ENCODE results near the gene BMP6. TPM values are rescaled to one million over a fixed set of nuclear protein-coding genes. Genes with fewer than 3 reads are reported as not detected.

BMP6 gene
- polyA plus RNA-seq, 2 of the 4 experiments (the other 2 are of a cell fraction): 8.4 to 23.0 TPM

GRCh38 chr6:7899101-7899888 is 173.4 kb downstream of the BMP6 start:
- peak; percentile 72 to 75; a peak in 5 of 6 replicates for ATAC-seq
- ChIA-PET CTCF (interaction anchor here (0.8 to 1.5 kb wide), 6 partner anchors 10 to 176 kb away, joined by 3 to 6 read pairs (median 4); no protein-coding TSS in a partner anchor), POLR2A (no interaction called here)
- peaks cover 10% of the 10 kb centered on the region; the same call in 2 of the 3 replicates for H3K4me1 ChIP-seq
- WGBS (ENCODE audit: missing lambda C conversion rate): 69% methylated on average over 5 of the region's 5 CpGs
- FAIRE-seq: no peak
- TF ChIP-seq CTCF (IDR thresholded peaks at IDR 0.05): peak; percentile 22; the same call in 1 of the 3 replicates
- peak; percentile 41 to 45; a peak in 4 of 5 replicates for TF ChIP-seq RAD21 (conservative IDR thresholded peaks at IDR 0.05 in 1 of 2, IDR thresholded peaks at IDR 0.05 in 1 of 2)
- peak; percentile 37; the same call in 1 of the 3 replicates for TF ChIP-seq SMC3 (IDR thresholded peaks at IDR 0.05)
- TF ChIP-seq HMGXB4 (CRISPR knock-in tag; IDR thresholded peaks at IDR 0.05; ENCODE audit: borderline replicate concordance): no peak
- no peak for TF ChIP-seq EHF (CRISPR knock-in tag; IDR thresholded peaks at IDR 0.05)
- no peak for TF ChIP-seq E2F6 (IDR thresholded peaks at IDR 0.05; ENCODE audit: borderline replicate concordance, low read depth)
- TF ChIP-seq JUN (IDR thresholded peaks at IDR 0.05): no peak
- no peak for TF ChIP-seq NPAS2 (CRISPR knock-in tag; IDR thresholded peaks at IDR 0.05; ENCODE audit: borderline replicate concordance)
- TF ChIP-seq ESRRA (IDR thresholded peaks at IDR 0.05; ENCODE audit: borderline replicate concordance, low read length): no peak
- H3K4me3 ChIP-seq: no peak overlapping the region
- H3K4me2 ChIP-seq: 0 out of 3 replicates have a peak overlapping the region, but pooled peaks have one; percentile 8
- DNase-seq (ENCODE audit: low read depth in 1 of 2, low spot score in 1 of 2): peak; percentile 28 to 35
- no peaks in the 10 kb centered on the region for H3K9me3 ChIP-seq
- H3K27ac ChIP-seq: no peak overlapping the region

GRCh38 chr6:7899889-7900213 is 174.0 kb downstream of the BMP6 start:
- ATAC-seq (no peak), FAIRE-seq (no peak), DNase-seq (ENCODE audit: low read depth in 1 of 2, low spot score in 1 of 2) (no peak)
- Histone ChIP-seq H3K9me3 (no peaks in the 10 kb centered on the region), H3K4me2 (0 out of 3 replicates have a peak overlapping the region, but pooled peaks have one; percentile 8), H3K4me1 (peaks cover 10% of the 10 kb centered on the region; the same call in 2 of the 3 replicates), H3K27ac (no peak overlapping the region), H3K4me3 (no peak overlapping the region)
- 82% methylated on average over 4 of the region's 4 CpGs for WGBS (ENCODE audit: missing lambda C conversion rate)
- ChIA-PET CTCF (interaction anchor here (0.8 to 1.5 kb wide), 6 partner anchors 9 to 177 kb away, joined by 3 to 6 read pairs (median 4); no protein-coding TSS in a partner anchor), POLR2A (no interaction called here)
- TF ChIP-seq KDM5A (IDR thresholded peaks at IDR 0.05) (no peak), POLR2A (IDR thresholded peaks at IDR 0.05; ENCODE audit: low read length) (no peak), E2F6 (IDR thresholded peaks at IDR 0.05; ENCODE audit: borderline replicate concordance, low read depth) (no peak), NR3C1 (IDR thresholded peaks at IDR 0.05) (no peak), CBX2 (IDR thresholded peaks at IDR 0.05; ENCODE audit: borderline replicate concordance, low read depth) (no peak), HEYL (CRISPR knock-in tag; IDR thresholded peaks at IDR 0.05) (no peak), ELK1 (IDR thresholded peaks at IDR 0.05; ENCODE audit: low read depth, low read length) (no peak), GATA3 (IDR thresholded peaks at IDR 0.05; ENCODE audit: borderline replicate concordance) (no peak), RARB (CRISPR knock-in tag; IDR thresholded peaks at IDR 0.05) (no peak), HMGXB4 (CRISPR knock-in tag; IDR thresholded peaks at IDR 0.05; ENCODE audit: borderline replicate concordance) (no peak)
